KG1 (cell line): ENCODE measurements around the gene SCAP.
"Not testable (repeated sequence)": the region's sequence is repeated elsewhere in the genome, so short reads cannot be mapped to it uniquely, and the experiment has no call there.

Source experiments
- DNase-seq: peaks from one replicate; lab custom pipeline; 2025; lab: John Stamatoyannopoulos, UW

Gene SCAP

GRCh38 chr3:47475570-47476329, at the start of gene SCAP:
TSS of gene SCAP (minus strand) at chr3:47475941. CDS start at chr3:47442993, 32,948 bp downstream.
- DNase-seq = peak; percentile 79

- DNase-seq = no peak
These were observed 47.8 kb upstream of the SCAP start for GRCh38 chr3:47523310-47524073.

GRCh38 chr3:47522082-47522987, 46.6 kb upstream of the SCAP start:
- DNase-seq = peak; percentile 84

GRCh38 chr3:47520756-47521155, 45.0 kb upstream of the SCAP start:
- no peak for DNase-seq

GRCh38 chr3:47517937-47518336, 42.2 kb upstream of the SCAP start:
- no peak for DNase-seq

GRCh38 chr3:47515864-47516319, 40.2 kb upstream of the SCAP start:
- DNase-seq = no peak

- DNase-seq = no peak
These were observed 39.4 kb upstream of the SCAP start for GRCh38 chr3:47515100-47515499.

- peak; percentile 97 for DNase-seq
These were observed 37.6 kb upstream of the SCAP start, which contains the start of gene ELP6 for GRCh38 chr3:47513125-47513929. TSS of gene ELP6 (minus strand) at chr3:47513712. CDS start at chr3:47513590, 122 bp downstream.

- no peak for DNase-seq
These were observed 36.8 kb upstream of the SCAP start for GRCh38 chr3:47512416-47513124.

GRCh38 chr3:47505267-47505666, 29.5 kb upstream of the SCAP start:
- DNase-seq = not testable (repeated sequence)

GRCh38 chr3:47504113-47504512, 28.4 kb upstream of the SCAP start:
- DNase-seq = no peak

GRCh38 chr3:47503033-47503432, 27.3 kb upstream of the SCAP start:
- DNase-seq = no peak

- no peak for DNase-seq
These were observed 21.2 kb upstream of the SCAP start for GRCh38 chr3:47496892-47497291.

- no peak for DNase-seq
These were observed 20.1 kb upstream of the SCAP start for GRCh38 chr3:47495886-47496285.

- no peak for DNase-seq
These were observed 19.4 kb upstream of the SCAP start for GRCh38 chr3:47495111-47495510.

GRCh38 chr3:47491777-47492176, 16.0 kb upstream of the SCAP start:
- DNase-seq = no peak

GRCh38 chr3:47491186-47491585, 15.4 kb upstream of the SCAP start:
- DNase-seq = no peak

- no peak for DNase-seq
These were observed 11.5 kb upstream of the SCAP start for GRCh38 chr3:47487265-47487664.

GRCh38 chr3:47485812-47486211, 10.1 kb upstream of the SCAP start:
- no peak for DNase-seq

- no peak for DNase-seq
These were observed 6.6 kb upstream of the SCAP start for GRCh38 chr3:47482366-47482765.

GRCh38 chr3:47481763-47482162, 6.0 kb upstream of the SCAP start:
- not testable (repeated sequence) for DNase-seq
